Mesothelial cell of epicardium (in vitro differentiated cells): ENCODE data around the gene LDB2. TPM values are rescaled to one million over a fixed set of nuclear protein-coding genes. Genes with fewer than 3 reads are reported as not detected.

ENCODE experiments used
- DNase-seq, 2 experiments: peaks; one replicate each; pipeline ENCODE4 v3.0.0; 2021; ENCODE audit warnings: low spot score in 2 of 2; ENCODE audit not compliant: unreplicated experiment in 2 of 2
- H3K27ac Mint-ChIP-seq: 2 replicates; pipeline ENCODE4 v1.8.0; 2021; ENCODE audit warnings: mixed read lengths
- H3K27me3 Mint-ChIP-seq: 2 replicates; pipeline ENCODE4 v1.8.0; 2021; ENCODE audit warnings: low read depth, mixed read lengths
- H3K36me3 Mint-ChIP-seq: 2 replicates; pipeline ENCODE4 v1.8.0; 2021; ENCODE audit warnings: mixed read lengths
- H3K4me1 Mint-ChIP-seq: 2 replicates; pipeline ENCODE4 v1.8.0; 2021; ENCODE audit warnings: mixed read lengths
- H3K4me3 Mint-ChIP-seq: 2 replicates; pipeline ENCODE4 v1.8.0; 2021; ENCODE audit warnings: mild to moderate bottlenecking, moderate library complexity, mixed read lengths
- H3K9me3 Mint-ChIP-seq: 2 replicates; pipeline ENCODE4 v1.8.0; 2021; ENCODE audit warnings: mixed read lengths
- CTCF ChIP-seq: fragments of 200-600 bp; sonication (generic); IDR thresholded peaks from one replicate; pipeline ENCODE4 v1.5.0; 2021; ENCODE audit warnings: antibody characterized with exemption; ENCODE audit not compliant: unreplicated experiment
- total RNA-seq: library from RNA; stranded (reverse); gene quantifications from 3 replicates; pipeline ENCODE4 v1.2.1, GENCODE V29; 2021

LDB2 gene
- total RNA-seq, 1 donor from 2014 or later, result 7.6 TPM

DNA sequence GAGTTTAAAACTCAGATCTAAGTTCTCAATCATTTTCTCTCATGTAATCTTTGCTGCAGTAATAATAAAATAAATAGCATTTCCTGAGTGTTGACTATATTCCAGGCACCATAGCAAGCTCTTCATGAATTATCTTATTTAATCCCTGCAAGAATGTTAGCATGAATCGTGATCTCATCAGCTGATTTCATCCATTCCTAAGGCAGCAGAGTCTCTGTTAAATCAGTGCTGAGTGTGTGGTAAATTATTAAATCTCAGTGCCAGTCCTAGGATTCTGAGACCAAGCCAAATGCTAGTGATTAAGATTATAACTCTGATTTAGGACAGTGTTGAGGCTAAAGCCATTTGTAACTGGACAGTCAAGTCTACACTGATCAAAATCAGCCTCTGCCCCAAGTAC lies 431.9 kb downstream of the LDB2 start:
- no peaks in the 10 kb centered on the region for H3K36me3 Mint-ChIP-seq
- peaks cover 10% of the 10 kb centered on the region for H3K9me3 Mint-ChIP-seq
- no peaks in the 10 kb centered on the region for H3K4me1 Mint-ChIP-seq
- no peak overlapping the region for H3K4me3 Mint-ChIP-seq
- H3K27ac Mint-ChIP-seq, result no peak overlapping the region
- DNase-seq, result no peak
- no peak for TF ChIP-seq CTCF
- H3K27me3 Mint-ChIP-seq, result no peaks in the 10 kb centered on the region

- peaks cover 4% of the 10 kb centered on the region for H3K27me3 Mint-ChIP-seq
- H3K36me3 Mint-ChIP-seq, result no peaks in the 10 kb centered on the region
- no peak for DNase-seq
- peaks cover 10% of the 10 kb centered on the region for H3K9me3 Mint-ChIP-seq
- H3K4me3 Mint-ChIP-seq, result no peak overlapping the region
- TF ChIP-seq CTCF, result no peak
- H3K4me1 Mint-ChIP-seq, result no peaks in the 10 kb centered on the region
- no peak overlapping the region for H3K27ac Mint-ChIP-seq
These were observed 433.8 kb downstream of the LDB2 start for GRCh38 chr4:16464651-16465050.

- Mint-ChIP-seq H3K9me3 (no peaks in the 10 kb centered on the region), H3K4me1 (no peaks in the 10 kb centered on the region), H3K36me3 (no peaks in the 10 kb centered on the region), H3K4me3 (no peak overlapping the region), H3K27ac (no peak overlapping the region), H3K27me3 (peaks cover 12% of the 10 kb centered on the region)
- no peak for DNase-seq
- TF ChIP-seq CTCF, result no peak
These were observed 435.8 kb downstream of the LDB2 start for GRCh38 chr4:16462656-16463055.

DNA sequence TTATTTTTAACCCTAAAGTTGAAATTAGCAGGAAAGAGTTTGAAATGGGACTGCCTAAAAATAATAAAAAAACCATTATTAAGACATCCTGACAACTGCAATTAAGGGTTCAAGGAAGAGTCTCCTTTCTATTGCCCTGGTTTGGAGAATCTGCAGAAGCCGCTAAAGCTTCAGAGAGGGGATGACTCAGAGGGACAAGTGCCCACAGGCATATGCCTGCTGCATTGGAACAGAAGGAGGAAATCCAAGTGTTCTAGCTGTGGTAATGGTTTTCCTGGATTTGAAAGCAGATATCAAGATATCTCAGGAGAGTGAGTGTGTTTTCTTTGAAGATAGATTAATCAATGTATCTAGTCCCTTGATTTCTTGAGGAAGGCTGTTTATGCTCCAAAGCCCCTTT lies 437.1 kb downstream of the LDB2 start:
- Mint-ChIP-seq H3K9me3 (no peaks in the 10 kb centered on the region), H3K27ac (no peak overlapping the region), H3K4me3 (no peak overlapping the region), H3K4me1 (no peaks in the 10 kb centered on the region), H3K36me3 (no peaks in the 10 kb centered on the region), H3K27me3 (peaks cover 12% of the 10 kb centered on the region)
- no peak for TF ChIP-seq CTCF
- DNase-seq, result no peak

DNA sequence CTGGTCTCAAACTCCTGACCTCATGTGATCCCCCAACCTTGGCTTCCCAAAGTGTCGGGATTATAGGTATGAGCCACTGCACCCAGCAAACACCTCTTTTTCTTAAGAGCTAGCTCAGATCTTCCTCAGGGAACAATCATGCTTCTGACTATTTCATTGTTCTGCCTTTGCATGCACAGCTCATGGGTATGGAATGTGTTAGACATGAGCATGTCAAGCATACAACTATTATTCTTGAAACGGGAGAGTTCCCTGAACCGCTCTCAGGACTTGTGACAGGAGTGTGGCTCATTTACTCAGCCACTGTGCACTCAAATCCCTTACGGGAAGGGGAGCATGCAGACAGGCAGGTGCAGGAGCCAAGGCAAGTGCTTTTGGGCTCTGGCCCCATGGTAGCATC lies 440.5 kb downstream of the LDB2 start:
- Mint-ChIP-seq H3K36me3 (no peaks in the 10 kb centered on the region), H3K27ac (no peak overlapping the region), H3K9me3 (no peaks in the 10 kb centered on the region), H3K4me1 (no peaks in the 10 kb centered on the region), H3K4me3 (no peak overlapping the region), H3K27me3 (peaks cover 12% of the 10 kb centered on the region)
- DNase-seq, result no peak
- TF ChIP-seq CTCF, result no peak
